Natural killer cell (primary cell): ENCODE measurements around the gene DENND1A. TPM values are rescaled to one million over a fixed set of nuclear protein-coding genes. Genes with fewer than 3 reads are reported as not detected.

Source experiments
- ATAC-seq, 3 donors: fragments of 150-1000 bp in 2 of 3; fragments of 200-7000 bp in 1 of 3; cut with Tn5 transposase; 1 replicate in 1 of 3; 2 replicates in 2 of 3; pipeline ENCODE4 v1.10.0; 2021; ENCODE audit warnings: mild to moderate bottlenecking in 2 of 3, moderate library complexity in 2 of 3
- DNase-seq, 2 donors: peaks; one replicate each; pipeline versions ENCODE4 v3.0.0 to v3.0.0-alpha.2; 2013 to 2021; ENCODE audit warnings: mixed read lengths in 1 of 2
- H3K27ac ChIP-seq: one replicate; pipeline ENCODE4 v1.5.1; 2013; ENCODE audit warnings: mild to moderate bottlenecking, low read length
- H3K27me3 ChIP-seq: one replicate; pipeline ENCODE4 v1.6.1; 2013; ENCODE audit warnings: low read length; ENCODE audit not compliant: control insufficient read depth, insufficient read depth
- H3K36me3 ChIP-seq: one replicate; pipeline ENCODE4 v1.6.1; 2013; ENCODE audit warnings: low read length; ENCODE audit not compliant: control insufficient read depth, insufficient read depth
- H3K4me1 ChIP-seq: one replicate; pipeline ENCODE4 v1.6.1; 2013; ENCODE audit warnings: low read length; ENCODE audit not compliant: control insufficient read depth, insufficient read depth
- H3K4me3 ChIP-seq: one replicate; pipeline ENCODE4 v1.5.1; 2013; ENCODE audit warnings: low read length
- H3K9me3 ChIP-seq: one replicate; pipeline ENCODE4 v1.6.1; 2013; ENCODE audit warnings: low read length; ENCODE audit not compliant: control insufficient read depth, insufficient read depth
- H3K27ac Mint-ChIP-seq, 2 donors: one replicate each; pipeline ENCODE4 v1.8.0; 2022; ENCODE audit warnings: mild to moderate bottlenecking in 2 of 2, mixed read lengths in 2 of 2, moderate library complexity in 1 of 2
- H3K27me3 Mint-ChIP-seq, 2 donors: one replicate each; pipeline ENCODE4 v1.8.0; 2022; ENCODE audit warnings: low read depth in 2 of 2, mixed read lengths in 2 of 2
- H3K36me3 Mint-ChIP-seq: one replicate; pipeline ENCODE4 v1.8.0; 2022; ENCODE audit warnings: mixed read lengths
- H3K4me1 Mint-ChIP-seq, 2 donors: one replicate each; pipeline ENCODE4 v1.8.0; 2022; ENCODE audit warnings: mixed read lengths in 2 of 2
- H3K4me3 Mint-ChIP-seq: one replicate; pipeline ENCODE4 v1.8.0; 2022; ENCODE audit warnings: mild to moderate bottlenecking, moderate library complexity, mixed read lengths
- H3K9me3 Mint-ChIP-seq, 2 donors: one replicate each; pipeline ENCODE4 v1.8.0; 2022; ENCODE audit warnings: mixed read lengths in 2 of 2
- CTCF ChIP-seq: fragments of 200-600 bp; IDR thresholded peaks from one replicate; pipeline ENCODE4 v1.8.0; 2022; ENCODE audit warnings: antibody characterized with exemption
- WGBS: methylation state at CpG from one replicate; pipeline ENCODE4 v1.1.7; 2013; ENCODE audit warnings: missing lambda C conversion rate; ENCODE audit not compliant: insufficient coverage; 5-methylcytosine and 5-hydroxymethylcytosine counted together
- intact Hi-C: fragments of 100-400 bp; cut with micrococcal nuclease; formaldehyde crosslinking; loops from one replicate; pipeline ENCODE4 v1.14.2; 2022
- total RNA-seq, 4 donors: library from RNA; stranded (reverse); fragments of 120-200 nt in 1 of 4; gene quantifications; one replicate each; pipeline versions ENCODE4 v1.2.3 to v1.2.4, GENCODE V29; 2013 to 2022

The DENND1A gene
- total RNA-seq, 3 donors from 2014 or later (not counting 1 experiment from before 2014, with no cell fraction given), result 27.8 to 37.6 (median 30.9) TPM

GRCh38 chr9:123925819-123926218, 4.1 kb downstream of the DENND1A start:
- Mint-ChIP-seq H3K4me3 (no peak overlapping the region), H3K9me3 (no peaks in the 10 kb centered on the region), H3K27ac (no peak overlapping the region), H3K4me1 (peaks cover 29 to 42% of the 10 kb centered on the region in 2 donors), H3K36me3 (no peaks in the 10 kb centered on the region), H3K27me3 (no peaks in the 10 kb centered on the region)
- TF ChIP-seq CTCF, result no peak
- Histone ChIP-seq H3K27me3 (no peaks in the 10 kb centered on the region), H3K27ac (no peak overlapping the region), H3K36me3 (no peaks in the 10 kb centered on the region), H3K9me3 (no peaks in the 10 kb centered on the region), H3K4me1 (peaks cover 12% of the 10 kb centered on the region), H3K4me3 (no peak overlapping the region)
- ATAC-seq (no peak), DNase-seq (no peak)
- WGBS, result 39% methylated on average over 2 of the region's 2 CpGs
- intact Hi-C loops, result no loop called here

GRCh38 chr9:123925161-123925560, 4.8 kb downstream of the DENND1A start:
- H3K9me3 Mint-ChIP-seq, result no peaks in the 10 kb centered on the region
- Histone ChIP-seq H3K27ac (no peak overlapping the region), H3K4me3 (no peak overlapping the region), H3K36me3 (no peaks in the 10 kb centered on the region), H3K27me3 (no peaks in the 10 kb centered on the region), H3K9me3 (no peaks in the 10 kb centered on the region), H3K4me1 (peaks cover 8% of the 10 kb centered on the region)
- H3K4me3 Mint-ChIP-seq, result no peak overlapping the region
- WGBS, result 93% methylated on average over 1 of the region's 3 CpGs
- ATAC-seq (no peak), DNase-seq (no peak)
- no peaks in the 10 kb centered on the region for H3K36me3 Mint-ChIP-seq
- H3K27ac Mint-ChIP-seq, result no peak overlapping the region
- intact Hi-C loops, result no loop called here
- no peaks in the 10 kb centered on the region for H3K27me3 Mint-ChIP-seq
- peaks cover 22 to 38% of the 10 kb centered on the region in 2 donors for H3K4me1 Mint-ChIP-seq
- no peak for TF ChIP-seq CTCF

- no peak for TF ChIP-seq CTCF
- Histone ChIP-seq H3K27me3 (no peaks in the 10 kb centered on the region), H3K36me3 (no peaks in the 10 kb centered on the region), H3K4me1 (peaks cover 8% of the 10 kb centered on the region), H3K9me3 (no peaks in the 10 kb centered on the region), H3K4me3 (no peak overlapping the region), H3K27ac (no peak overlapping the region)
- intact Hi-C loops, result no loop called here
- Mint-ChIP-seq H3K27me3 (no peaks in the 10 kb centered on the region), H3K27ac (no peak overlapping the region), H3K4me3 (no peak overlapping the region), H3K36me3 (no peaks in the 10 kb centered on the region), H3K9me3 (no peaks in the 10 kb centered on the region), H3K4me1 (peaks cover 21 to 37% of the 10 kb centered on the region in 2 donors)
- no peak for ATAC-seq
- DNase-seq, result no peak
- WGBS, result 92% methylated on average over 5 of the region's 5 CpGs
Observed at GRCh38 chr9:123924727-123925126, 5.2 kb downstream of the DENND1A start.

GRCh38 chr9:123923884-123924283, 6.0 kb downstream of the DENND1A start:
- WGBS, result no CpG with 5 or more reads among the region's 3 CpGs
- Histone ChIP-seq H3K4me1 (peaks cover 2% of the 10 kb centered on the region), H3K4me3 (no peak overlapping the region), H3K36me3 (no peaks in the 10 kb centered on the region), H3K9me3 (no peaks in the 10 kb centered on the region), H3K27me3 (no peaks in the 10 kb centered on the region), H3K27ac (no peak overlapping the region)
- Mint-ChIP-seq H3K27me3 (no peaks in the 10 kb centered on the region), H3K4me1 (peaks cover 17 to 32% of the 10 kb centered on the region in 2 donors), H3K27ac (no peak overlapping the region), H3K9me3 (no peaks in the 10 kb centered on the region), H3K4me3 (no peak overlapping the region), H3K36me3 (no peaks in the 10 kb centered on the region)
- intact Hi-C loops, result no loop called here
- TF ChIP-seq CTCF, result no peak
- no peak for DNase-seq
- no peak for ATAC-seq
